GM21786 (cell line): Measurements from ENCODE around the gene PKIB.
A peak's percentile ranks its signal among the peaks of the same experiment; 100 is the strongest.

ENCODE experiments used
- ATAC-seq: cut with Tn5 transposase; IDR thresholded peaks from one replicate; pipeline ENCODE4 v1.9.1; 2021; ENCODE audit not compliant: unreplicated experiment

Gene PKIB

GRCh38 chr6:122665929-122666328 is 55.7 kb downstream of the PKIB start:
- ATAC-seq: no peak

GRCh38 chr6:122666418-122666817 is 56.2 kb downstream of the PKIB start:
- ATAC-seq: no peak

- no peak for ATAC-seq
Measured at GRCh38 chr6:122669418-122669817, 59.2 kb downstream of the PKIB start.

GRCh38 chr6:122669868-122670267 is 59.7 kb downstream of the PKIB start:
- no peak for ATAC-seq

GRCh38 chr6:122671251-122671650 is 61.0 kb downstream of the PKIB start:
- no peak for ATAC-seq

- peak; percentile 69 for ATAC-seq
Measured at GRCh38 chr6:122673343-122673961, 63.2 kb downstream of the PKIB start.

GRCh38 chr6:122676146-122676545 is 65.9 kb downstream of the PKIB start:
- no peak for ATAC-seq

- no peak for ATAC-seq
Measured at GRCh38 chr6:122676688-122677087, 66.5 kb downstream of the PKIB start.

- ATAC-seq: no peak
Measured at GRCh38 chr6:122677406-122677805, 67.2 kb downstream of the PKIB start.

- ATAC-seq: no peak
Measured at GRCh38 chr6:122678841-122679240, 68.6 kb downstream of the PKIB start.

GRCh38 chr6:122681705-122682104 is 71.5 kb downstream of the PKIB start:
- no peak for ATAC-seq

GRCh38 chr6:122683989-122684651 is 73.9 kb downstream of the PKIB start:
- peak; percentile 51 for ATAC-seq

GRCh38 chr6:122692175-122692598 is 82.0 kb downstream of the PKIB start:
- ATAC-seq: no peak

- ATAC-seq: no peak
Measured at GRCh38 chr6:122692807-122693580, 82.8 kb downstream of the PKIB start.

GRCh38 chr6:122694075-122694474 is 83.9 kb downstream of the PKIB start:
- ATAC-seq: no peak

- no peak for ATAC-seq
Measured at GRCh38 chr6:122694602-122695001, 84.4 kb downstream of the PKIB start.

- ATAC-seq: no peak
Measured at GRCh38 chr6:122695188-122695587, 85.0 kb downstream of the PKIB start.

GRCh38 chr6:122696079-122696478 is 85.9 kb downstream of the PKIB start:
- ATAC-seq: no peak

GRCh38 chr6:122696853-122697252 is 86.6 kb downstream of the PKIB start:
- ATAC-seq: no peak

GRCh38 chr6:122697458-122697857 is 87.3 kb downstream of the PKIB start:
- no peak for ATAC-seq

GRCh38 chr6:122701666-122702065 is 91.5 kb downstream of the PKIB start:
- no peak for ATAC-seq

GRCh38 chr6:122702841-122703240 is 92.6 kb downstream of the PKIB start:
- no peak for ATAC-seq
